ENCODE data around the gene MRPS5. TPM values are rescaled to one million over a fixed set of nuclear protein-coding genes. Genes with fewer than 3 reads are reported as not detected.

Gene MRPS5
- total RNA-seq, 6 experiments from 2014 or later: 36.1 to 52.1 (median 47.9) TPM

DNA sequence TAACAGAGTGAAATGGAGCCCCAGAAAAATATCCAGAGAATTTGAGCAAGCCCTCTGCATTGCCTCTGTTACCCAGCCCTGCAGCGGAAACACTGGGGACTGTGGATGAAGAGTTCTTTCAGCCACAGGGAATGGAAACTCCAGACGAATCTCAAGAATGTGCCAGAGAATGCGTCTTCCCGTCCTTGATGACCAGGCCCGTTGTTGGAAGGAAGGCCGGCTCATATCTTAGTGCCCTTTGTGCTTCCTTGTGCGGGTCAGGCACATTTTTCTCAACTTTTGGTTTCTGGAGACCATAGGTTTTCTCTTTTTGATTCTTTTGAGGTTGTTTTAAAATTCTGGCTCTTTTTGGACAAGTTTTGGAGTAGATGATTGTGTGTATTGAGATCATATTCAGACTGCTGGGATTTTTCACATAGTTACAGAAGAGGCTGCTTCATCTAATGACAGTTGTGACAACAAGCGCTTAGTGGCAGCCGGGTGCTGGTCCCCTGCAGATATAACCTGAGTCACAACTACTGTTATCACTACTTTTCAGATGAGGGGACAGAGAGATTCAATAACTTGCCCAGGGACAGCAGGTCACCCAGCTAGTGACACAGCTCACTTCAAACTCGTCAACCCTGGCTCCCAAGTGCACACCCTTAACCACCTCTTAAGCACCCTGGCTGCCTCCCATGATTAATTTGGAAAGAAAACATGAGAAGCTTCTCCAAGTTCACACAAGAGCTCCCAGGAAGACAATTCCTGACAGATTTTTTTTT lies 80.4 kb downstream of the MRPS5 start:
- no peak overlapping the region for H3K4me3 ChIP-seq
- no peak overlapping the region for H3K27ac ChIP-seq
- no peak for ATAC-seq
- intact Hi-C loops (cut with DNase I): no loop called here
- no peaks in the 10 kb centered on the region for H3K36me3 ChIP-seq
- 66% methylated on average over 9 of the region's 10 CpGs for WGBS (ENCODE audit: insufficient coverage, low coverage, low lambda C conversion rate, missing lambda C conversion rate)
- no peaks in the 10 kb centered on the region for H3K9me3 ChIP-seq
- DNase-seq: peak in 2 of 3 donors; percentile 2 to 7
- TF ChIP-seq POLR2A (IDR thresholded peaks at IDR 0.05): no peak
- TF ChIP-seq, protein P1, sequence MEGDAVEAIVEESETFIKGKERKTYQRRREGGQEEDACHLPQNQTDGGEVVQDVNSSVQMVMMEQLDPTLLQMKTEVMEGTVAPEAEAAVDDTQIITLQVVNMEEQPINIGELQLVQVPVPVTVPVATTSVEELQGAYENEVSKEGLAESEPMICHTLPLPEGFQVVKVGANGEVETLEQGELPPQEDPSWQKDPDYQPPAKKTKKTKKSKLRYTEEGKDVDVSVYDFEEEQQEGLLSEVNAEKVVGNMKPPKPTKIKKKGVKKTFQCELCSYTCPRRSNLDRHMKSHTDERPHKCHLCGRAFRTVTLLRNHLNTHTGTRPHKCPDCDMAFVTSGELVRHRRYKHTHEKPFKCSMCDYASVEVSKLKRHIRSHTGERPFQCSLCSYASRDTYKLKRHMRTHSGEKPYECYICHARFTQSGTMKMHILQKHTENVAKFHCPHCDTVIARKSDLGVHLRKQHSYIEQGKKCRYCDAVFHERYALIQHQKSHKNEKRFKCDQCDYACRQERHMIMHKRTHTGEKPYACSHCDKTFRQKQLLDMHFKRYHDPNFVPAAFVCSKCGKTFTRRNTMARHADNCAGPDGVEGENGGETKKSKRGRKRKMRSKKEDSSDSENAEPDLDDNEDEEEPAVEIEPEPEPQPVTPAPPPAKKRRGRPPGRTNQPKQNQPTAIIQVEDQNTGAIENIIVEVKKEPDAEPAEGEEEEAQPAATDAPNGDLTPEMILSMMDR (IDR thresholded peaks at IDR 0.05): no peak
- H3K27me3 ChIP-seq: no peaks in the 10 kb centered on the region
- H3K4me1 ChIP-seq: no peaks in the 10 kb centered on the region

DNA sequence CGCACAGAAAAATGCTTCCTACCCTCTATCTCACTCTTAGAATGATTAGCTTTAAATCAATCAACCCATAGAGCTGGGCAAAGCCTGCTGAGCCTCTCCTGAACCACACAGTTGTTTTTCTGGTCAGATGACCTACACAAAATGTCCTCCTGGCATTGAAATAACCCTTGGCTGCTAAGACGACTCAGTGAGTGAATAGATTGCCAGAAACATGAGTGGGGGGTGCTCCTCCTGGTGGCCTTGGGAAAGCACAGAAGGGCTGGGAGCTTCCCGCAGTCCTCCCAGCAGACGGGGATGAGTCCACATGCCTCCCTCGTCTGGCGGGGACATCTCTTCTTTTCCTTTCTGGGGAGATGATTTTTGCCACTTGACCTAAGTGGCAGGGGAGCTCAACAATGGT lies 81.2 kb downstream of the MRPS5 start:
- WGBS (ENCODE audit: insufficient coverage, low coverage, low lambda C conversion rate, missing lambda C conversion rate): 50% methylated on average over 5 of the region's 6 CpGs
- ATAC-seq (no peak), DNase-seq (peak in 1 of 3 donors; percentile 2)
- Histone ChIP-seq H3K36me3 (no peaks in the 10 kb centered on the region), H3K27ac (no peak overlapping the region), H3K4me3 (no peak overlapping the region), H3K27me3 (no peaks in the 10 kb centered on the region), H3K9me3 (no peaks in the 10 kb centered on the region), H3K4me1 (no peaks in the 10 kb centered on the region)
- intact Hi-C loops (cut with DNase I): no loop called here
- TF ChIP-seq, protein P1 (IDR thresholded peaks at IDR 0.05): no peak
- no peak for TF ChIP-seq POLR2A (IDR thresholded peaks at IDR 0.05)

DNA sequence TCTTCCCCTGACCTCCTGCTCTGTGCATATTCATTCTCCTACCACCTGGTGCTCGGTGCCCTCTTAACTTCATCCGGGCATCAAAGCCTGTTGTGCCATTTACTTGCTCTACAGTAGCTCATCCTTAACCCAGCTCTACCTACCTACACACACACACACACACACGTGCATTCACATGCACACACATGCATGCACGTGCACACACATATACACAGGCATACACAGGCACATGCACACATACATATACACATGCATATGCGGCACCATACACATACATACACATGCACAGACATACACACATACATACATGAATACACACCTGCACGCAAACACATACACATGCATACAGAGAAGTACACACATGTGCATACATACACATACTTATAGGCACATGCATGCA lies 81.6 kb downstream of the MRPS5 start:
- DNase-seq (peak in 1 of 3 donors; percentile 2), ATAC-seq (no peak)
- H3K27ac ChIP-seq: no peak overlapping the region
- H3K36me3 ChIP-seq: no peaks in the 10 kb centered on the region
- no peak for TF ChIP-seq POLR2A (IDR thresholded peaks at IDR 0.05)
- TF ChIP-seq, protein P1 (IDR thresholded peaks at IDR 0.05): no peak
- no peaks in the 10 kb centered on the region for H3K9me3 ChIP-seq
- intact Hi-C loops (cut with DNase I): no loop called here
- H3K27me3 ChIP-seq: no peaks in the 10 kb centered on the region
- WGBS (ENCODE audit: insufficient coverage, low coverage, low lambda C conversion rate, missing lambda C conversion rate): 100% methylated on average over 2 of the region's 6 CpGs
- H3K4me1 ChIP-seq: no peaks in the 10 kb centered on the region
- no peak overlapping the region for H3K4me3 ChIP-seq

DNA sequence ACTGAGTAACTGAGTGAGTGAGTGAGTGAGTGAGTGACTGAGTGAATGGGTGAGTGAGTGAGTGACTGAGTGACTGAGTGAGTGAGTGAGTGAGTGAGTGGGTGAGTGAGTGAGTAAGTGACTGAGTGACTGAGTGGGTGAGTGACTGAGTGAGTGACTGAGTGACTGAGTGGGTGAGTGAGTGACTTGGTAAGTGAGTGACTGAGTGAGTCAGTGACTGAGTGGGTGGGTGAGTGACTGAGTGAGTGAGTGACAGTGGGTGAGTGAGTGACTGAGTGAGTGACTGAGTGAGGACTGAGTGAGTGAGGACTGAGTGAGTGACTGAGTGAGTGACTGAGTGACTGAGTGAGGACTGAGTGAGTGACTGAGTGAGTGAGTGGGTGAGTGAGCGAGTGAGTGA lies 82.2 kb downstream of the MRPS5 start:
- no peaks in the 10 kb centered on the region for H3K36me3 ChIP-seq
- 88% methylated on average over 1 of the region's 1 CpG for WGBS (ENCODE audit: insufficient coverage, low coverage, low lambda C conversion rate, missing lambda C conversion rate)
- intact Hi-C loops (cut with DNase I): no loop called here
- no peaks in the 10 kb centered on the region for H3K4me1 ChIP-seq
- H3K9me3 ChIP-seq: no peaks in the 10 kb centered on the region
- H3K4me3 ChIP-seq: no peak overlapping the region
- DNase-seq: no peak
- no peak for ATAC-seq
- no peak overlapping the region for H3K27ac ChIP-seq
- no peak for TF ChIP-seq POLR2A (IDR thresholded peaks at IDR 0.05)
- TF ChIP-seq, protein P1 (IDR thresholded peaks at IDR 0.05): no peak
- no peaks in the 10 kb centered on the region for H3K27me3 ChIP-seq

Data from right lobe of liver (tissue), 6 donors.